ENCODE data around the gene AJM1. TPM values are rescaled to one million over a fixed set of nuclear protein-coding genes. Genes with fewer than 3 reads are reported as not detected.

Gene AJM1
- total RNA-seq = 1.5 TPM

GRCh38 chr9:136842380-136842948 lies at the start of gene AJM1:
TSS of gene AJM1 (plus strand) at chr9:136842478. CDS start at chr9:136844415, 1,937 bp downstream.

GRCh38 chr9:136796238-136796774 lies 46.0 kb upstream of the AJM1 start, which contains the start of gene CCDC183:
TSS of gene CCDC183 (plus strand) at chr9:136796338. CDS start at chr9:136796398, 60 bp downstream.

GRCh38 chr9:136807281-136808074 lies 34.8 kb upstream of the AJM1 start, which contains the start of gene RABL6:
TSS of gene RABL6 (plus strand) at chr9:136807948. CDS start at chr9:136808197, 249 bp downstream.

GRCh38 chr9:136849038-136849959 lies 7.0 kb downstream of the AJM1 start, which contains the start of gene PHPT1:
TSS of gene PHPT1 (plus strand) at chr9:136849409. CDS start at chr9:136849431, 22 bp downstream.

GRCh38 chr9:136851941-136852663 lies 9.8 kb downstream of the AJM1 start, which contains the start of gene MAMDC4:
TSS of gene MAMDC4 (plus strand) at chr9:136852346. CDS start at chr9:136852417, 71 bp downstream.

GRCh38 chr9:136885950-136886578 lies 43.8 kb downstream of the AJM1 start, which contains the start of gene TRAF2:
TSS of gene TRAF2 (plus strand) at chr9:136886516. CDS start at chr9:136898741, 12,225 bp downstream.

Small RNA genes within 50 kb of the gene (small RNA-seq; reads per million reads assigned to genes)
- gene AL355987.2 (ENCODE audit: low replicate concordance) (not detected), gene MIR4292 (ENCODE audit: low replicate concordance) (not detected), gene MIR4479 (ENCODE audit: low replicate concordance) (not detected)

Other genes with a start within 250 kb of the AJM1 start
- 131 TPM for gene EGFL7, start 179.6 kb upstream of the AJM1 start, total RNA-seq
- 62.5 TPM for gene AGPAT2, start 155.0 kb upstream of the AJM1 start, total RNA-seq
- 39.6 TPM for gene DIPK1B, start 129.9 kb upstream of the AJM1 start, total RNA-seq
- 0.47 TPM for gene LCN10, start 99.5 kb upstream of the AJM1 start, total RNA-seq
- gene LCN6, start 94.0 kb upstream of the AJM1 start, total RNA-seq = not detected
- gene LCN8, start 84.2 kb upstream of the AJM1 start, total RNA-seq = 0.82 TPM
- gene LCN15, start 78.0 kb upstream of the AJM1 start, total RNA-seq = not detected
- 58.8 TPM for gene TMEM141, start 51.1 kb upstream of the AJM1 start, total RNA-seq
- gene CCDC183, start 46.1 kb upstream of the AJM1 start, total RNA-seq = 3.1 TPM
- 44.3 TPM for gene RABL6, start 34.5 kb upstream of the AJM1 start, total RNA-seq
- gene PHPT1, start 6.9 kb downstream of the AJM1 start, total RNA-seq = 68.5 TPM
- 10.9 TPM for gene MAMDC4, start 9.9 kb downstream of the AJM1 start, total RNA-seq
- gene EDF1, start 23.8 kb downstream of the AJM1 start, total RNA-seq = 172 TPM
- 18.9 TPM for gene TRAF2, start 44.0 kb downstream of the AJM1 start, total RNA-seq
- gene FBXW5, start 102.3 kb downstream of the AJM1 start, total RNA-seq = 87.0 TPM
- not detected for gene C8G, start 102.8 kb downstream of the AJM1 start, total RNA-seq
- 10.2 TPM for gene LCN12, start 109.8 kb downstream of the AJM1 start, total RNA-seq
- gene PTGDS, start 135.0 kb downstream of the AJM1 start, total RNA-seq = 43.3 TPM
- 0.41 TPM for gene LCNL1, start 140.5 kb downstream of the AJM1 start, total RNA-seq
- gene PAXX, start 149.9 kb downstream of the AJM1 start, total RNA-seq = 28.0 TPM
- 2.5 TPM for gene CLIC3, start 154.1 kb downstream of the AJM1 start, total RNA-seq
- gene ABCA2, start 185.8 kb downstream of the AJM1 start, total RNA-seq = 39.4 TPM
- 0.35 TPM for gene FUT7, start 189.6 kb downstream of the AJM1 start, total RNA-seq
- gene NPDC1, start 203.7 kb downstream of the AJM1 start, total RNA-seq = 28.6 TPM
- gene ENTPD2, start 211.6 kb downstream of the AJM1 start, total RNA-seq = 3.6 TPM
- gene SAPCD2, start 228.1 kb downstream of the AJM1 start, total RNA-seq = 7.2 TPM
- gene UAP1L1, start 235.0 kb downstream of the AJM1 start, total RNA-seq = 11.2 TPM
- 54.5 TPM for gene MAN1B1, start 244.5 kb downstream of the AJM1 start, total RNA-seq

Data from metanephros (tissue), 2 donors.